Liver (tissue), 9 donors: Measurements from ENCODE around the gene CWC22. TPM values are rescaled to one million over a fixed set of nuclear protein-coding genes. Genes with fewer than 3 reads are reported as not detected.

Experiments
- DNase-seq: peaks from one replicate; pipeline ENCODE4 v3.0.0-alpha.2; 2017; ENCODE audit warnings: low spot score
- H3K27ac ChIP-seq, 2 donors: one replicate each; pipeline ENCODE4 v1.7.0; 2013; ENCODE audit warnings: inconsistent platforms in 2 of 2, low read length in 2 of 2, control low read depth in 1 of 2, low read depth in 1 of 2, mild to moderate bottlenecking in 1 of 2
- H3K27me3 ChIP-seq, 4 donors: one replicate each; pipeline versions ENCODE4 v1.6.1 to v1.7.0; 2013; ENCODE audit warnings: low read length in 3 of 4, inconsistent platforms in 1 of 4, mild to moderate bottlenecking in 1 of 4, moderate library complexity in 1 of 4; ENCODE audit not compliant: control insufficient read depth in 4 of 4, insufficient read depth in 4 of 4
- H3K36me3 ChIP-seq, 4 donors: one replicate each; pipeline versions ENCODE4 v1.6.1 to v1.7.0; 2013; ENCODE audit warnings: low read length in 3 of 4, mild to moderate bottlenecking in 3 of 4, low read depth in 1 of 4, moderate library complexity in 1 of 4; ENCODE audit not compliant: control insufficient read depth in 4 of 4, insufficient read depth in 3 of 4
- H3K4me1 ChIP-seq, 4 donors: one replicate each; pipeline versions ENCODE4 v1.6.1 to v1.7.0; 2013; ENCODE audit warnings: low read length in 3 of 4, mild to moderate bottlenecking in 3 of 4, moderate library complexity in 1 of 4; ENCODE audit not compliant: control insufficient read depth in 4 of 4, insufficient read depth in 4 of 4
- H3K4me3 ChIP-seq, 3 donors: one replicate each; pipeline versions ENCODE4 v1.6.1 to v1.7.0; 2013; ENCODE audit warnings: low read length in 3 of 3, control low read depth in 1 of 3, low read depth in 1 of 3, mild to moderate bottlenecking in 1 of 3
- H3K9ac ChIP-seq, 2 donors: one replicate each; pipeline ENCODE4 v1.7.0; 2013; ENCODE audit warnings: low read length in 2 of 2, mild to moderate bottlenecking in 2 of 2, moderate library complexity in 2 of 2, control low read depth in 1 of 2, low read depth in 1 of 2
- H3K9me3 ChIP-seq, 4 donors: one replicate each; pipeline versions ENCODE4 v1.6.1 to v1.7.0; 2013; ENCODE audit warnings: low read length in 3 of 4; ENCODE audit not compliant: control insufficient read depth in 4 of 4
- EGR1 ChIP-seq, 2 donors: IDR thresholded peaks; 2 replicates each; pipeline ENCODE4 v1.6.1; 2016 to 2018; ENCODE audit warnings: antibody characterized with exemption in 2 of 2, low read depth in 2 of 2
- GABPA ChIP-seq, 2 donors: IDR thresholded peaks in 1 of 2; conservative IDR thresholded peaks in 1 of 2; 2 replicates each; pipeline ENCODE4 v1.6.1; 2016; ENCODE audit warnings: antibody characterized with exemption in 2 of 2, mild to moderate bottlenecking in 1 of 2, moderate library complexity in 1 of 2
- RAD21 ChIP-seq, 2 donors: IDR thresholded peaks; 2 replicates each; pipeline ENCODE4 v1.6.1; 2016; ENCODE audit warnings: antibody characterized with exemption in 2 of 2, mild to moderate bottlenecking in 2 of 2
- REST ChIP-seq: IDR thresholded peaks from 2 replicates; pipeline ENCODE4 v1.6.1; 2016; ENCODE audit warnings: antibody characterized with exemption, mild to moderate bottlenecking
- SP1 ChIP-seq: IDR thresholded peaks from 2 replicates; pipeline ENCODE4 v1.6.1; 2018; ENCODE audit warnings: antibody characterized with exemption, mild to moderate bottlenecking
- TAF1 ChIP-seq: conservative IDR thresholded peaks from 2 replicates; pipeline ENCODE4 v1.6.1; 2016; ENCODE audit warnings: antibody characterized with exemption, mild to moderate bottlenecking
- YY1 ChIP-seq: IDR thresholded peaks from 2 replicates; pipeline ENCODE4 v1.6.1; 2016; ENCODE audit warnings: antibody characterized with exemption, mild to moderate bottlenecking
- WGBS: extraction: QIAGEN DNeasy Blood & Tissue Kit; methylation state at CpG from one replicate; pipeline ENCODE4 v1.1.7; 2013; 5-methylcytosine and 5-hydroxymethylcytosine counted together
- polyA plus RNA-seq, 2 donors: library from polyadenylated mRNA; stranded (reverse) in 1 of 2; unstranded in 1 of 2; fragments of 200-250 nt in 1 of 2; fragments of >200 nt in 1 of 2; fragmentation: Nextera tagmentation in 1 of 2; extraction: Ambion mirVana in 1 of 2; gene quantifications; one replicate each; pipeline versions ENCODE4 v1.2.1 to v1.2.3, GENCODE V29; 2013 to 2015
- total RNA-seq, 2 donors: library from RNA; depleted of rRNA; stranded (reverse); fragments of >200 nt; gene quantifications; one replicate each; pipeline ENCODE4 v1.2.3, GENCODE V29; 2014
- TF ChIP-seq, protein P1 (sequence below): IDR thresholded peaks from 2 replicates; pipeline ENCODE4 v1.6.1; 2016; ENCODE audit warnings: antibody characterized with exemption
- TF ChIP-seq, protein P2 (sequence below): fragments of 150-350 bp; IDR thresholded peaks from 2 replicates; pipeline ENCODE4 v1.5.1; 2017; ENCODE audit warnings: improper control_type of control experiment, low read depth, low read length; ENCODE audit not compliant: missing input control
- donor health status: healthy.
- donor health status: healthy.
- donor health status: healthy.
- donor health status: healthy.
- donor health status: healthy.

The CWC22 gene
- total and polyA plus RNA-seq, 4 donors = 4.4 to 12.0 (median 7.7) TPM

- TF ChIP-seq, protein P1, sequence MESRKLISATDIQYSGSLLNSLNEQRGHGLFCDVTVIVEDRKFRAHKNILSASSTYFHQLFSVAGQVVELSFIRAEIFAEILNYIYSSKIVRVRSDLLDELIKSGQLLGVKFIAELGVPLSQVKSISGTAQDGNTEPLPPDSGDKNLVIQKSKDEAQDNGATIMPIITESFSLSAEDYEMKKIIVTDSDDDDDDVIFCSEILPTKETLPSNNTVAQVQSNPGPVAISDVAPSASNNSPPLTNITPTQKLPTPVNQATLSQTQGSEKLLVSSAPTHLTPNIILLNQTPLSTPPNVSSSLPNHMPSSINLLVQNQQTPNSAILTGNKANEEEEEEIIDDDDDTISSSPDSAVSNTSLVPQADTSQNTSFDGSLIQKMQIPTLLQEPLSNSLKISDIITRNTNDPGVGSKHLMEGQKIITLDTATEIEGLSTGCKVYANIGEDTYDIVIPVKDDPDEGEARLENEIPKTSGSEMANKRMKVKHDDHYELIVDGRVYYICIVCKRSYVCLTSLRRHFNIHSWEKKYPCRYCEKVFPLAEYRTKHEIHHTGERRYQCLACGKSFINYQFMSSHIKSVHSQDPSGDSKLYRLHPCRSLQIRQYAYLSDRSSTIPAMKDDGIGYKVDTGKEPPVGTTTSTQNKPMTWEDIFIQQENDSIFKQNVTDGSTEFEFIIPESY = no peak
- no peak for TF ChIP-seq EGR1 (IDR thresholded peaks at IDR 0.05; ENCODE audit: low read depth in 2 of 2)
Observed at GRCh38 chr2:180002198-180002770, 4.8 kb downstream of the CWC22 start (continued).

DNA sequence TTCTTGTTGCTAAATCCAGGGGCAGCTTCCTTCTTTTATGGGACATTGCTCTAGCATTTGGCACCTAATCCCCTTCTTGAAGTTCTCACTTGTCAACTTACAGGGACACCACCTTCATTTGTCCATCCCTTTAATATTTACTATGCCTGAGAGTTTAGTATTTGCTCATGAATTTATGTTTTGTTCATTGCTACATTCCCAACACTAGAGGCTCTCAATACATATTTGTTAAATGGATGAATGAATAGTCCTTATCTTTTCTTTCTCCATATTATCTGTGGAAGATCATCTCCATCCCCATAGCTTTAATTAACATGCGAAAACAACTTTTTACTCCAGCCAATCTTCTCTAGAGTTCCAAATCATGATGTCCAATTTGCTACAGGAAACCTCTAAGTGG, 5.4 kb downstream of the CWC22 start:
- TF ChIP-seq TAF1 = no peak
- TF ChIP-seq SP1 = no peak
- no peak for TF ChIP-seq GABPA (IDR thresholded peaks at IDR 0.05 in 1 of 2, conservative IDR thresholded peaks at IDR 0.05 in 1 of 2)
- TF ChIP-seq, protein P2, sequence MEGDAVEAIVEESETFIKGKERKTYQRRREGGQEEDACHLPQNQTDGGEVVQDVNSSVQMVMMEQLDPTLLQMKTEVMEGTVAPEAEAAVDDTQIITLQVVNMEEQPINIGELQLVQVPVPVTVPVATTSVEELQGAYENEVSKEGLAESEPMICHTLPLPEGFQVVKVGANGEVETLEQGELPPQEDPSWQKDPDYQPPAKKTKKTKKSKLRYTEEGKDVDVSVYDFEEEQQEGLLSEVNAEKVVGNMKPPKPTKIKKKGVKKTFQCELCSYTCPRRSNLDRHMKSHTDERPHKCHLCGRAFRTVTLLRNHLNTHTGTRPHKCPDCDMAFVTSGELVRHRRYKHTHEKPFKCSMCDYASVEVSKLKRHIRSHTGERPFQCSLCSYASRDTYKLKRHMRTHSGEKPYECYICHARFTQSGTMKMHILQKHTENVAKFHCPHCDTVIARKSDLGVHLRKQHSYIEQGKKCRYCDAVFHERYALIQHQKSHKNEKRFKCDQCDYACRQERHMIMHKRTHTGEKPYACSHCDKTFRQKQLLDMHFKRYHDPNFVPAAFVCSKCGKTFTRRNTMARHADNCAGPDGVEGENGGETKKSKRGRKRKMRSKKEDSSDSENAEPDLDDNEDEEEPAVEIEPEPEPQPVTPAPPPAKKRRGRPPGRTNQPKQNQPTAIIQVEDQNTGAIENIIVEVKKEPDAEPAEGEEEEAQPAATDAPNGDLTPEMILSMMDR = no peak
- TF ChIP-seq RAD21 (IDR thresholded peaks at IDR 0.05) = no peak
- H3K27me3 ChIP-seq = no peaks in the 10 kb centered on the region
- no peak for DNase-seq
- WGBS = 99% methylated on average over 1 of the region's 1 CpG
- H3K27ac ChIP-seq = no peak overlapping the region
- H3K36me3 ChIP-seq = peaks cover 0 to 2% (median under 1%) of the 10 kb centered on the region in 4 donors
- no peak overlapping the region for H3K4me3 ChIP-seq
- H3K4me1 ChIP-seq = peaks cover 0 to 14% (median 7%) of the 10 kb centered on the region in 4 donors
- no peak overlapping the region for H3K9ac ChIP-seq
- H3K9me3 ChIP-seq = no peaks in the 10 kb centered on the region

DNA sequence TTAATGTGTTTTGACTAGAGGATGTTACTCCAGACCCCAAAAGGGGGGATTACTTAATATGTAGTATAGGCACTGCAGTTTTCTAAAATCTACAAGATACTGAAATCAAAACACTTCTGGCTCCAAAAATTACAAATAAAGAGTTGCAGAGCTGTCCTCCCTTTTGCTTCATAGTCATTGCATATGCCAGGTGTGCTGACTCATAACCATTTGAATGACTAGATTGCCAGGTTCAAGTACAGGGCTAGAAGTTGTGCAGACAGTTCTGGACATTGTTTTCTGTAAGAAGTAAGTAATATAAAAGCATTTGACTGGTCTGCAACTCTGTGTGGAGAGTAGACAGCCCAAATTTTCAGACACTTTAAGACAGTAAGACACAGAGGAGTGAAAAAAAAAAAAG, 6.7 kb downstream of the CWC22 start:
- TF ChIP-seq REST (no peak), RAD21 (IDR thresholded peaks at IDR 0.05) (no peak), YY1 (no peak), SP1 (no peak)
- TF ChIP-seq, protein P2 = no peak
- TF ChIP-seq, protein P1 = no peak
- Histone ChIP-seq H3K9me3 (no peaks in the 10 kb centered on the region), H3K36me3 (peaks cover 0 to 2% (median under 1%) of the 10 kb centered on the region in 4 donors), H3K27ac (no peak overlapping the region), H3K4me3 (no peak overlapping the region), H3K9ac (no peak overlapping the region), H3K4me1 (peaks cover 0 to 4% (median 1%) of the 10 kb centered on the region in 4 donors), H3K27me3 (no peaks in the 10 kb centered on the region)
- DNase-seq = no peak
